HG02885 (cell line): ENCODE results near the gene OR10W1.

Source experiments
- ATAC-seq: cut with Tn5 transposase; IDR thresholded peaks from one replicate; pipeline ENCODE4 v1.9.1; 2021; ENCODE audit warnings: mild to moderate bottlenecking; ENCODE audit not compliant: unreplicated experiment, poor library complexity

Gene OR10W1, protein sequence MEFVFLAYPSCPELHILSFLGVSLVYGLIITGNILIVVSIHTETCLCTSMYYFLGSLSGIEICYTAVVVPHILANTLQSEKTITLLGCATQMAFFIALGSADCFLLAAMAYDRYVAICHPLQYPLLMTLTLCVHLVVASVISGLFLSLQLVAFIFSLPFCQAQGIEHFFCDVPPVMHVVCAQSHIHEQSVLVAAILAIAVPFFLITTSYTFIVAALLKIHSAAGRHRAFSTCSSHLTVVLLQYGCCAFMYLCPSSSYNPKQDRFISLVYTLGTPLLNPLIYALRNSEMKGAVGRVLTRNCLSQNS

DNA sequence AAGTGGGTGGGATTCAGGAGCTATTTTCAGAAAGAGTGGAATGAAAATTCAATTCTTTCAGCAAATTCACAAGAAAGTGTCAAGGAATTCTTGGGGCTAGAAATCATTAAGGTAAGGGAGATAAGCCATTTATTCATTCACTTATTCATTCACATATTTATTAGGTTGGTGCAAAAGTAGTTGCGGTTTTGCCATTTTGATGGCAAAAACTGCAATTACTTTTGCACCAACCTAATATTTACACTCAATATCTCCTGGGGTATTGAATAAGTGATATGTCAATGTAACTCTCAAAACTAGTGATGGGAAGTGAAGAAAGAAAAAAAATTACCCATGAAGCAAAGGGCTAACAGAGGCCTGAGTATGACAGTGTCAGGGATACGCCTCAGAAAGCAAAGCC is at the start of gene OR10W1:
Gene OR10W1, minus strand, starts transcription at position 119 of the 400 bp plus-strand sequence. CDS start 402 bp downstream, outside the sequence.
- no peak for ATAC-seq

DNA sequence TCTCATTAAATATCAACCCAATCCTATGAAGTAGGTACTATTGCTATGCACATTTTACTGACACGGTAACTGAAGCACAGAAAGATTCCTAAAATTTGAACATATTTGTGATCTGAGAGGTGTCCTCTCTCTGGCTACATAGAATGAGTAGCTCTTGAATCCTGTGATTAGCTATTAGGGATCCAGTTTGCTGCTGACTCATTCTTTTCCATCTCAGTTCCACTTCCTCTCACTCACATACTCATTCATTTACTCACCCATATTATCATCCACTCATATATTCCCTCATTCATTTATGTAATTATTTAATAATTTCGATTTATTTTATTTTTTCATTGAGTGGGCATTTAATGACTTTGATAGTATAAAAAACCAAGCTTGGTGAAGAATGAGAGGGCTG is 48.1 kb upstream of the OR10W1 start:
- ATAC-seq = no peak

DNA sequence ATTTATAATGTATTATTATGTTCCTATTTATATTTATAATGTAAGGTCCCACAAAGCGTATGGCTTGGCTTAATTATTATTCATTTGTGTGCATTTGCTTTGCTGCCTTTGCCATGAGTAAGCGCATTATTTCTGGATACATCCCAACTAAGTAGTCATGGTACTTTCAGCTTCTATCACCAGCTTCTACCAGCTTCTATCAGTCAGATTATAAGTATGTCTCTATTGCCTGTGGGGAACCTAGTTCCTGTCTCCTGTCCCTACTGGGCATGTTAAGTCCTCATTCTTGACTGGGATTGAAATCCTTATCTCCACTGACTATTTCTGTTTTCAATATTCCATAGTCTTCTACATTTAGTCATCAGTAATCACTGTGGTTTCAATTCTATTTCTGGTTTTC is 33.5 kb upstream of the OR10W1 start:
- ATAC-seq = no peak

DNA sequence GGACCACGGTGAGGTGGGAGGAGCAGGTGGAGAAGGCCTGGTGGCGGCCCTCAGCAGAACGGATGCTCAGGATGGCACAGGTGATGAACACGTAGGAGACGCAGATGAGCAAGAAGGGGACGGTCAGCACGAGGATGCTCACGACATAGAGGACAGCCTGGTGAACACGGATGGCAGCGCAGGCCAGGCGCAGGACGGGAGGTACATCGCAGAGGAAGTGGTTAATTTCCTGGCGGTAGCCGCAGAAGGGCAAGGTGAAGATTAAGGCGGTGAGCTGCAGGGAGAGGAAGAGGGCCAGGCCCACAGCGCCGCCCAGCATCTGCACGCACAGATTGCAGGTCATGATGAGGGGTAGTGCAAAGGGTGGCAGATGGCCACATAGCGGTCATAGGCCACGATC is 24.0 kb upstream of the OR10W1 start:
- no peak for ATAC-seq

DNA sequence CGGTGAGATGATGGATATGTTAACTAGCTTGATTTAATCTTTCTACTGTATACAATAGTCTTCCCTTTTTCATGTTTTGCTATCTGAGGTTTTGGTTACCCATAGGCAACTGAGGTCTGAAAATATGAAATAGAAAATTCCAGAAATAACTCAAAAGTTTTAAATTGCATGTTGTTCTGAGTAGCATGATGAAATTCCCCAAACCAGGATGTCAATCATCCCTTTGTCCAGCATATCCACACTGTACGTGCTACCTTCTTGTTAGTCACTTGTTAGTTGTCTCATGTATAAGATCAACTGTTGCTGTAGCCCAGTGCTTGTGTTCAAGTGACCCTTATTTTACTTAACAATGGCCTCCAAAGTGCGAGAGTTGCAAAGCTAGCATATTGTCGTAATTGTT is 21.2 kb upstream of the OR10W1 start:
- ATAC-seq = no peak

DNA sequence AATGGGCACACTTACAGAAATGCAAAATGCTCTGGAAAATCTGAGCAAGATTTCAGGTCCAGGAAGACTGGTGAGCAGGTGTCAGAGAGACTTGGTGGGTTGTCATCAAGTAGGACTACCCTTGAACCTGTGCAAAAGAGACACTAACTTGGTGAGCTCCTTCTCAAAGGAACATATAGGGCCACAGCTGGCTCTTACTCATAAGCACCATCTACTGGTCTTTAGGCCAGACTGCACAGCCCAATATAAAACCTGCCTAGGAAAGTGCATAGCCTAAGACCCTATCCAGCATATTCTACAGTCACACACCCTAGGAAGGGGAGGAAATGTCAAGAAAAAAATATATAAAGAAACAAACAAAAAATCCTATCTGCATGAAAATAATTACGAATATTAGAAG is 18.2 kb upstream of the OR10W1 start:
- peak; percentile 95 for ATAC-seq

DNA sequence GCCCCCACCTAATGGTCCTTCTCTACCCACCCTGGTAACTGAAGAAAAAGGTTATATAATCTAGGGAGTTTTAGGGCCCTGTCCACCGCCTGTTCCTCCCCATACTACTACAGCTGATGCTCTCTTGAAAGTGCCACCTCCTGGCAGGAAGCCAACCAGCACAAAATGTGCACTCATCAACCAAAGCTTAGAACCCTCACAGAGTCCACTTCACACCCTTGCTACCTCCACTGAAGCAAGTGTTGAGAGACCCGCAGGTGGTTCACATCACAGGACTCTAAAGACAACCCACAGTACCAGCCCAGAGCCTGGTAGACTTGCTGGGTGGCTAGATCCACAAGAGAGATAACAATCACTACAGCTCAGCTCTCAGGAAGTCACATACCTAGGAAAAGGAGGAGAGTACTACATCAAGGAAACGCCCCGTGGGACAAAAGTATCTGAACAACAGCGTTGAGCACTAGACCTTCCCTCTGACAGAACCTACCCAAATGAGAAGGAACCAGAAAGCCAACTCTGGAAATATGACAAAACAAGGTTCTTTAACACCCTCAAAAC is 17.5 kb upstream of the OR10W1 start:
- ATAC-seq = no peak

DNA sequence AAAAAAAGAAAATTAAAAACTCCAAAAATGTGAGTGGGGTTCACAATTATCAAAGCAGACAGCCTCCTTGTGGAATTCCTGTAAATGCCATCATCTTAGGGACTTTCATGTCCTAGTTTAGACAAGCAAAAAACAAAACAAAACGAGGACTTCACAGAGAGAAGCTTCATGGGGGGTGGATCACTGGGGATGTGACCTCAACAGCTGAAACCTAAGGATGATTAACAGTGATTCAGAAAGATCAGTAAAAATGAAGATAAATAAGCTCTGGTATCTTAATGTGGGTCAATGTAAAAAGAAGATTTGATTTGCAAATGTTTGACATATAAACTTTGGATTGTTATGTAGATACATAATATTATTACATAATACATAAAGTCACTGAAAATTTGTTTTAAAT is 8.1 kb upstream of the OR10W1 start:
- no peak for ATAC-seq

DNA sequence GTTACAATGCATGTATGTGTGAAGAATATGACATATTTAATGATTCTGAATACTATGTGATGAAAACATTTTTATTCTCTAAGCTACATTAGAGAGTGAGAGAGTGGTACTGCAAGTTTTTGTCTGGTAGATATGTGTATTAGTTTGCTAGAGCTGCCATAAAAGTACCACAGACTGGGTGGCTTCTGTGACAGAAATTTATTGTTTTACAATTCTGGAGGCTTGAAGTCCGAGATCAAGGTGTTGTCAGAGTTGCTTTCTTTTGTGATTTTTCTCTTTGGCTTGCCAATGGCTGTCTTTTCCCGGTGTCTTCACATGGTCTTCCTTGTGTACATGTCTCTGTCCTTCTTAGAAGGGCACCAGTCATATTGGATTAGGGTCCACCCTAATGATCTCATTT is 6.9 kb upstream of the OR10W1 start:
- no peak for ATAC-seq

DNA sequence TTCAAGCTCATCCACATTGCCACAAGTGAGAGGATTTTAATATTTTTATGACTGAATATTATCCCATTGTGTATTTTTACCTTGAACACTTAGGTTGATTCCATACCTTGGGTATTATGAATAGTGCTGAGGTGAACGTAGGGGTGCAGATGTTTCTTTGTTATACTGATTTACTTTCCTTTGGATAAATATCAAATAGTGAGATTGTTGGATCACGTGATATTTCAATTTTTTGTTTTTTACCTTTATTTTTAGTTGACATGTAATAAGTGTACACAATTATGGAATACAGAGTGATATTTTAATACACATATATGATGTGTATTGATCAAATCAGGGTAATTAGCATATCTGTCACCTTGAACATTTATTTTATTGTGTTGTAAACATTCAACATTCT is 8.1 kb downstream of the OR10W1 start:
- ATAC-seq = no peak

DNA sequence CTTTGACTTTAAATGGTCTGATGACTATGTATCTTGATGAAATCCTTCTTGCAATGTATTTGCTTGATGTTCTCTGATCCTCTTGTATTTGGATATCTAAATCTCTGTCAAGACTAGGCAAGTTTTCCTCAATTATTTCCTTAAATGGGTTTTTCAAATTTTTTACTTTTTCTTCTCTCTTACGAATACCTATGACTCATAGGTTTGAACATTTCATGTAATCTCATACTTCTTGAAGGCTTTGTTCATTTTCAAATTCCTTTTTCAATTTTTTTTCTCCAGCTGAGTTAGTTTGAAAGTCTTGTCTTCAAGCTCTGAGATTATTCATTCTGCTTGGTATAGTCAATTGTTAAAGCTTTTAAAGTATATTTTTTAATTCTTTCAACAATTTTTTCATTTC is 13.1 kb downstream of the OR10W1 start:
- no peak for ATAC-seq

DNA sequence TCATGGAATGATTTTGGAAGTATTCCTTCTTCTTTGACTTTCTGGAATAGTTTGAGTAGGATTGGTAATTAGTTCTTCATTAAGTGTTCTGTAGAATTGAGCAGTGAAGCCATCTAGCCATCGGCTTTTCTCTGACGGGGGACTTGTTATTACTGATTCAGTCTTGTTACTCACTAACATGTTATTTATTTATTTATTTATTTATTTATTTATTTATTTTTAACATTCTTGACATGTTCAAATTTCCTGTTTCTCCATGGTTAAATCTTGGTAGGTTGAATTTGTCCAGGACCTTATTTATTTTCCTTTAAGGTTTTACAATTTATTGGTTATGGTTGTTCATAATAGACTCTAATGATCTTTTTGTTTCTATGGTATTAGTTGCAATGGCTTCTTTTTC is 24.1 kb downstream of the OR10W1 start:
- ATAC-seq = no peak

DNA sequence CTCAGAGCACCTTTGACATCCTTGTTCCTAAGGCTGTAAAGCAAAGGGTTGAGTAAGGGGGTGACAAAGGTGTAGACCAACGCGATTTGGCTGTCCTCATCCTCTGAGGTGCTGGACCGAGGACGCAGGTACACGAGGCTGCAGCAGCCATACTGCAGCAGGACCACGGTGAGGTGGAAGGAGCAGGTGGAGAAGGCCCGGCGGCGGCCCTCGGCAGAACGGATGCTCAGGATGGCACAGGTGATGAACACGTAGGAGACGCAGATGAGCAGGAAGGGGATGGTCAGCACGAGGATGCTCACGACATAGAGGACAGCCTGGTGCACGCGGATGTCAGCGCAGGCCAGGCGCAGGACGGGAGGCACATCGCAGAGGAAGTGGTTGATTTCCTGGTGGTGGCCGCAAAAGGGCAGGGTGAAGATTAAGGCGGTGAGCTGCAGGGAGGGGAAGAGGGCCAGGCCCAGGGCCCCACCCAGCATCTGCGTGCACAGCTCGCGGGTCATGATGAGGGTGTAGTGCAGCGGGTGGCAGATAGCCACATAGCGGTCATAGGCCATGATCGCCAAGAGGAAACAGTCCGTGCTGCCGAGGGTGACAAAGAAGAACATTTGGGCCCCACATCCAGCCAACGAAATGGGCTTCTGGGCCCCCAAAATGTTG is 40.0 kb downstream of the OR10W1 start:
- no peak for ATAC-seq

DNA sequence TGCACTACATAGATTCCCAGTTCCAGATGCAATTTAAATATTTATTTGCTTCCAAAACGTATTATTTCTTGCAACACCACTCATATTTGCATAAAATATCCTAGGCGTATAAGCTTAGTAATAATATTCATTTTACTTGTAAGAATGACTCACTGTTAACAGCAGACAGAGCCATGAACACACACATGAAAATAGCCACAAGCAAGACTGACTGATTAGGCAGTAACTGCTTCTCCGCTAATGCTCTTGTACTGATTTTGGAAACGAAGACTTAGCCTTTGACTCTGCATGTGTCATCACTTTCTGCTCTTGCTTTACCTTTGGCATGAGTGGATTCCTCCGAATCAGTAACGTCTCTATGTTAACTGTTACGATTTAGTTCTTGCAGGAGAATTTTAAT is 45.3 kb downstream of the OR10W1 start:
- no peak for ATAC-seq
